Measurements from ENCODE around the gene DCT.

The DCT gene

DNA sequence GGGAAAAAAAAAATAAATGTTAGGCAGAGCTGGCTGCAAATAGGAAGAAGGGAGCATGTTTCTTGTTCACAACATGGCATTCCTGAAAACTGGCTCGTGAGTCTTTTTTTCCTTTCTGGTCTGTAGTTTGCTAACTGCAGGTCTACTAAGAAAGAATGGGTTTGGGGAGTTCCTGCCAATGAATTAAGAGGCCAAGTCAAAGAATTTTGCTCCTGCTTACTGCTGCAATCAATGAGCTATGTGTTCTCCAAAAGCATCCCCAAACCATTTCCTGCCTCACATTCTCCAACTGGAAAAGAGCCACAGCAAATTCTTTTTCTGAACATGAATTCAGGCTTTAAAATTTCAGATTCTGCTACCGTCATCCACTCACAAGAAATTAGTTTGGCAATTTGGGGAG is 88.6 kb downstream of the DCT start:
- DNase-seq: no peak

DNA sequence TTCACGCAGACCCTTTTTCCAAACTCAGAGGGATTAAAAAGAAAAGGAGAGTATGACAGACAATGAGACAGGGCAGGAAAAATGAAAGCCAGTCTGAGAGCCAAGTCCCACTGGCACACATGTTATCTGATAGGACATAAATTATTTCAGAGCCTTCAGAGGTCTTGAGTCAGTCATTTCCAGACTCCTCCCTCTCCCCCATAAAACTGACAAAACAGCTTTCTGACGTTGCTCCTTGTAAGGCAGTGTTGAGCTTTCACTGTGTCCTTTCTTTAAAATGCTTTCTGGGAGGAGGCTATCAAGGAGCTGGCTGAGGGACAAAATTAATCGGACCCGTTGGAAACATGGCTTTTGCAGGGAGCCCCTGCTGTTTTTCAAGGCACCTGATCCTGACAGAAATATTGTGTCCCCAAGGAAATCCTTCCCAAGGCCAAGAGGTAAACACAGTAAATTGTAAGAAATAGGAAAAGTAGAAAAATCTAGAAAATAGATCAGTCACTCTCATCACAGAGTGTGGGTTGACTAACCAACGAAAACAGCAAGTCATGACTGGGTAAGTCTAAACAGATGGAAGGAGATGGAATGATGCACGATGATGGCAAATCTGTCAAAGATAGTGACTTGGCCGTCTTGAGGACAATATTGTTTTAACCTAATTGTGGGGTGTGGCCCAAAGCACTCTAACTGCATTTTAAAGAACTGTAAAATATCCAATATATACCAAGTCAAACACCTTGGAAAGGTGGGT is 89.7 kb downstream of the DCT start:
- no peak for DNase-seq

GRCh38 chr13:94387047-94387446 is 92.4 kb downstream of the DCT start:
- DNase-seq: no peak
